ENCODE results near the gene DCAF17.

GRCh38 chr2:171420728-171421563, 13.1 kb upstream of the DCAF17 start:
- TF ChIP-seq, protein P1, sequence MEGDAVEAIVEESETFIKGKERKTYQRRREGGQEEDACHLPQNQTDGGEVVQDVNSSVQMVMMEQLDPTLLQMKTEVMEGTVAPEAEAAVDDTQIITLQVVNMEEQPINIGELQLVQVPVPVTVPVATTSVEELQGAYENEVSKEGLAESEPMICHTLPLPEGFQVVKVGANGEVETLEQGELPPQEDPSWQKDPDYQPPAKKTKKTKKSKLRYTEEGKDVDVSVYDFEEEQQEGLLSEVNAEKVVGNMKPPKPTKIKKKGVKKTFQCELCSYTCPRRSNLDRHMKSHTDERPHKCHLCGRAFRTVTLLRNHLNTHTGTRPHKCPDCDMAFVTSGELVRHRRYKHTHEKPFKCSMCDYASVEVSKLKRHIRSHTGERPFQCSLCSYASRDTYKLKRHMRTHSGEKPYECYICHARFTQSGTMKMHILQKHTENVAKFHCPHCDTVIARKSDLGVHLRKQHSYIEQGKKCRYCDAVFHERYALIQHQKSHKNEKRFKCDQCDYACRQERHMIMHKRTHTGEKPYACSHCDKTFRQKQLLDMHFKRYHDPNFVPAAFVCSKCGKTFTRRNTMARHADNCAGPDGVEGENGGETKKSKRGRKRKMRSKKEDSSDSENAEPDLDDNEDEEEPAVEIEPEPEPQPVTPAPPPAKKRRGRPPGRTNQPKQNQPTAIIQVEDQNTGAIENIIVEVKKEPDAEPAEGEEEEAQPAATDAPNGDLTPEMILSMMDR (IDR thresholded peaks at IDR 0.05): no peak
- TF ChIP-seq EZH2 (IDR thresholded peaks at IDR 0.05) (no peak), EZH2phosphoT487 (IDR thresholded peaks at IDR 0.05) (no peak)
